HepG2 (cell line): ENCODE measurements around the gene DIPK1B. TPM values are rescaled to one million over a fixed set of nuclear protein-coding genes. Genes with fewer than 3 reads are reported as not detected.

Experiments used
- ATAC-seq: fragments of 200-7000 bp; cut with Tn5 transposase; 3 replicates; pipeline ENCODE4 v1.9.1; 2020; ENCODE audit warnings: mild to moderate bottlenecking, moderate library complexity
- BruUV-seq: library from RNA; stranded (reverse); fragments of 400-500 nt; replicated peaks from 2 replicates; lab custom pipeline; 2021; lab: Mats Ljungman, UMichigan
- CTCF ChIA-PET: fragments of 300-600 bp; formaldehyde crosslinking; extraction: SDS; loops from one replicate; lab custom pipeline; 2021; ENCODE audit warnings: low total read pairs, inconsistent platforms, low intra/inter-chr PET ratio; lab: Yijun Ruan, JAX
- POLR2A ChIA-PET: fragments of 350-600 bp; sonication (Branson Sonifier 250); formaldehyde crosslinking; loops from one replicate; lab custom pipeline; 2020; ENCODE audit warnings: antibody characterized with exemption, inconsistent platforms; lab: Yijun Ruan, JAX
- DNase-seq: peaks from one replicate; pipeline ENCODE4 v3.0.0-alpha.2; 2015; ENCODE audit warnings: low spot score
- FAIRE-seq: peaks from 3 replicates; lab custom pipeline; 2011; peaks lifted over from hg19 to GRCh38; lab: Jason Lieb, UNC
- H2AFZ ChIP-seq: one replicate; pipeline ENCODE4 v1.6.1; 2011; ENCODE audit warnings: low read length, inconsistent platforms
- H3K27ac ChIP-seq: fragments of 300-600 bp; 3 replicates; pipeline ENCODE4 v1.8.0; 2011; ENCODE audit warnings: mixed run types, mild to moderate bottlenecking, mixed read lengths, low read length, inconsistent platforms; ENCODE audit not compliant: insufficient read depth; ENCODE audit errors: extremely low read length
- H3K27me3 ChIP-seq, 2 experiments: fragments of 200-600 bp in 1 of 2; 2 replicates in 1 of 2; 3 replicates in 1 of 2; pipeline versions ENCODE4 v1.6.0 to v1.8.0; 2011; ENCODE audit warnings: low read length in 2 of 2, mild to moderate bottlenecking in 2 of 2, moderate library complexity in 2 of 2, inconsistent platforms in 1 of 2; ENCODE audit not compliant: insufficient read depth in 2 of 2, control insufficient read depth in 1 of 2
- H3K36me3 ChIP-seq, 2 experiments: fragments of 200-600 bp in 1 of 2; replicated peaks in 1 of 2; 2 replicates in 1 of 2; 3 replicates in 1 of 2; pipeline versions ENCODE4 v1.5.1 to v1.8.0; 2011; ENCODE audit warnings: low read length in 2 of 2, inconsistent platforms in 1 of 2; ENCODE audit not compliant: insufficient read depth in 2 of 2, control insufficient read depth in 1 of 2
- H3K4me1 ChIP-seq: 2 replicates; pipeline ENCODE4 v1.5.1; 2012; ENCODE audit warnings: low read length, inconsistent platforms; ENCODE audit not compliant: insufficient read depth
- H3K4me2 ChIP-seq: 2 replicates; pipeline ENCODE4 v1.6.0; 2011; ENCODE audit warnings: low read depth, low read length, inconsistent platforms
- H3K4me3 ChIP-seq, 3 experiments: fragments of 200-600 bp in 1 of 3; sonication (generic), shearing (Covaris generic) in 1 of 3; replicated peaks in 1 of 3; 2 replicates each; pipeline ENCODE4 v1.5.1; 2011 to 2016; ENCODE audit warnings: low read length in 3 of 3, inconsistent platforms in 2 of 3, low read depth in 2 of 3, mild to moderate bottlenecking in 2 of 3, control low read depth in 1 of 3, mixed read lengths in 1 of 3; ENCODE audit not compliant: insufficient read depth in 1 of 3
- H3K79me2 ChIP-seq: one replicate; pipeline ENCODE4 v1.6.1; 2011; ENCODE audit warnings: low read length, inconsistent platforms; ENCODE audit not compliant: insufficient read depth
- H3K9ac ChIP-seq: 2 replicates; pipeline ENCODE4 v1.6.0; 2011; ENCODE audit warnings: mild to moderate bottlenecking, low read depth, low read length, inconsistent platforms; ENCODE audit not compliant: insufficient read depth
- H3K9me3 ChIP-seq: 2 replicates; pipeline ENCODE4 v1.5.1; 2012; ENCODE audit warnings: mild to moderate bottlenecking, low read length
- H4K20me1 ChIP-seq: 2 replicates; pipeline ENCODE4 v1.6.0; 2011; ENCODE audit warnings: inconsistent platforms, mild to moderate bottlenecking, low read length, moderate library complexity; ENCODE audit not compliant: insufficient read depth
- HNF4G ChIP-seq, 2 experiments: sonication (generic) in 1 of 2; formaldehyde crosslinking in 1 of 2; IDR thresholded peaks; 2 replicates each; pipeline versions ENCODE4 v1.4.0 to v1.6.1; 2011 to 2020; ENCODE audit warnings: borderline replicate concordance in 2 of 2, low read depth in 2 of 2, mild to moderate bottlenecking in 2 of 2, low read length in 1 of 2, missing genetic modification reagents in 1 of 2, moderate library complexity in 1 of 2
- HNRNPL ChIP-seq: fragments of 200-400 bp; formaldehyde crosslinking; IDR thresholded peaks from 2 replicates; pipeline ENCODE4 v1.6.1; 2017; ENCODE audit warnings: mild to moderate bottlenecking, low read depth, low read length
- KMT2A ChIP-seq: sonication (generic); formaldehyde crosslinking; IDR thresholded peaks from 2 replicates; pipeline ENCODE4 v1.4.0; 2020; ENCODE audit warnings: missing genetic modification reagents
- MED1 ChIP-seq: sonication (generic); formaldehyde crosslinking; IDR thresholded peaks from 2 replicates; pipeline ENCODE4 v1.4.0; 2020; ENCODE audit warnings: missing genetic modification reagents
- PATZ1 ChIP-seq: sonication (generic); formaldehyde crosslinking; IDR thresholded peaks from 2 replicates; pipeline ENCODE4 v1.4.0; 2020; ENCODE audit warnings: missing genetic modification reagents
- PCBP1 ChIP-seq: fragments of 200-400 bp; formaldehyde crosslinking; IDR thresholded peaks from 2 replicates; pipeline ENCODE4 v1.6.1; 2017; ENCODE audit warnings: mild to moderate bottlenecking, low read depth, low read length, borderline replicate concordance
- RORA ChIP-seq: sonication (generic); formaldehyde crosslinking; IDR thresholded peaks from 2 replicates; pipeline ENCODE4 v1.5.0; 2020; ENCODE audit warnings: mild to moderate bottlenecking, missing genetic modification reagents, moderate library complexity
- SP140L ChIP-seq: sonication (generic); formaldehyde crosslinking; IDR thresholded peaks from 2 replicates; pipeline ENCODE4 v1.4.0; 2020; ENCODE audit warnings: missing genetic modification reagents, borderline replicate concordance
- TMF1 ChIP-seq: sonication (generic); formaldehyde crosslinking; IDR thresholded peaks from 2 replicates; pipeline ENCODE4 v1.8.1; 2022; ENCODE audit warnings: low read depth, missing genetic modification reagents
- ZNF773 ChIP-seq: sonication (generic); formaldehyde crosslinking; IDR thresholded peaks from 2 replicates; pipeline ENCODE4 v1.4.0; 2020; ENCODE audit warnings: missing genetic modification reagents, borderline replicate concordance
- ZNF841 ChIP-seq: sonication (generic); formaldehyde crosslinking; IDR thresholded peaks from 2 replicates; pipeline ENCODE4 v1.8.1; 2023; ENCODE audit warnings: missing genetic modification reagents, borderline replicate concordance
- whole genome bisulfite sequencing: methylation state at CpG from one replicate; pipeline ENCODE4 v1.1.6; 2017; ENCODE audit warnings: low lambda C conversion rate; 5-methylcytosine and 5-hydroxymethylcytosine counted together
- in situ Hi-C: cut with HindIII; loops from 2 replicates; pipeline ENCODE4 v1.10.0; 2017; ENCODE audit warnings: low pct_unique_long_range_greater_than_20kb; ENCODE audit not compliant: extremely low pct_ligation_motif_present
- intact Hi-C: fragments of 100-400 bp; cut with micrococcal nuclease; formaldehyde crosslinking; loops from one replicate; pipeline ENCODE4 v1.10.0; 2022; ENCODE audit not compliant: unreplicated experiment
- polyA plus RNA-seq, 8 experiments: library from polyadenylated mRNA; depleted of rRNA in 3 of 8; stranded (reverse) in 7 of 8; unstranded in 1 of 8; fragments of >200 nt; fragmentation: Illumina TruSeq in 4 of 8; extraction: Trizol in 4 of 8; gene quantifications; 2 replicates each; pipeline versions ENCODE4 v1.2.1 to v1.2.3, GENCODE V29; 2011 to 2016; ENCODE audit warnings: low read depth in 4 of 8, missing spikeins in 1 of 8, mixed read lengths in 1 of 8; ENCODE audit not compliant: insufficient read depth in 1 of 8
- total RNA-seq, 5 experiments: library from RNA; depleted of rRNA; stranded (reverse); fragments of >200 nt; fragmentation: Illumina TruSeq; extraction: Trizol; gene quantifications; 2 replicates each; pipeline ENCODE4 v1.2.3, GENCODE V29; 2016; ENCODE audit warnings: low read depth in 1 of 5
- TF ChIP-seq, protein P1 (sequence below): sonication (generic); formaldehyde crosslinking; IDR thresholded peaks from 2 replicates; pipeline ENCODE4 v1.4.0; 2020; ENCODE audit warnings: missing genetic modification reagents
- TF ChIP-seq, protein P2 (sequence below): sonication (generic); formaldehyde crosslinking; IDR thresholded peaks from 2 replicates; pipeline ENCODE4 v1.5.1; 2020; ENCODE audit warnings: mild to moderate bottlenecking, missing genetic modification reagents, moderate library complexity

DIPK1B gene
- total and polyA plus RNA-seq, 2 of the 13 experiments (the other 11 are each of a cell fraction or from before 2014, with no cell fraction given), result 0.18 to 3.9 TPM

DNA sequence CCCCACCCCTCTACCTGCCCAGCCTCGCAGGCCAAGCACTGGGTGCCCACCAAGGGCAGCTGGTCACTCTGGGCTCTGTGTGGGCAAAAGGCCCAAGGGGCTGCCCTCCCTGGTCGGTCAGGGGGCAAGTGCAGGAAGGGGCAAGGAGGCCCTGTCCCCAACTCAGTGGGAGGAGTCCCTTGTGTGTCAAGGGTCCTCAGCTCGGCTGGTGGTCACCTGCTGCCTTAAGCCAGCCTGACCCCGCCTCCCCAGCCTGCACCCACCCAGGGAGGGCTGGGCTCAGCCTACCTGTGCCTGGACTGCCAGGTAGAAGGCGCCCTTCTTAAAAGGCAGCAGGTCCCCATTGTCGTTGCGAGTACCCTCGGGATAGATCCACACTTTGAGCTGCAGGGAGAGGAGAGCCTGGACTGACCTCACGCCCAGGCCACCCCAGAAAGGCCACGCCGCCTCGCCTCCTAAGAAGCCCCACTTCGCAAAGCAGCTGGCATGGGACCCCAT is 36.0 kb upstream of the DIPK1B start:
- ChIA-PET CTCF (no interaction called here), POLR2A (no interaction called here)
- Histone ChIP-seq H4K20me1 (no peaks in the 10 kb centered on the region; the same call in 1 of the 2 replicates), H3K79me2 (no peaks in the 10 kb centered on the region), H3K4me2 (no peak overlapping the region), H3K27ac (no peak overlapping the region), H3K36me3 (no peaks in the 10 kb centered on the region), H3K4me1 (peaks cover 70% of the 10 kb centered on the region), H3K9me3 (no peaks in the 10 kb centered on the region), H3K4me3 (no peak overlapping the region), H2AFZ (no peak overlapping the region), H3K9ac (no peak overlapping the region), H3K27me3 (peaks cover 2 to 6% of the 10 kb centered on the region in 2 experiments; a peak in 1 of 5 replicates)
- WGBS, result 96% methylated on average over 5 of the region's 13 CpGs
- no peak for DNase-seq
- in situ Hi-C loops, result no loop called here
- intact Hi-C loops, result no loop called here
- BruUV-seq, result no TSS peak
- ATAC-seq, result no peak
- no peak for FAIRE-seq
- TF ChIP-seq ZNF841 (no peak), HNF4G (IDR thresholded peaks at IDR 0.05; ENCODE audit: borderline replicate concordance, low read depth, low read length) (no peak), HNF4G (CRISPR knock-in tag; IDR thresholded peaks at IDR 0.05; ENCODE audit: borderline replicate concordance, low read depth) (no peak), MED1 (CRISPR knock-in tag) (no peak), TMF1 (no peak), PCBP1 (0 out of 2 replicates have a peak, but pooled peaks have one; percentile 47), KMT2A (CRISPR knock-in tag) (no peak), ZNF773 (no peak), RORA (CRISPR knock-in tag) (no peak), SP140L (no peak), PATZ1 (CRISPR knock-in tag) (no peak), HNRNPL (0 out of 2 replicates have a peak, but pooled peaks have one; percentile 35)
- TF ChIP-seq, protein P1, sequence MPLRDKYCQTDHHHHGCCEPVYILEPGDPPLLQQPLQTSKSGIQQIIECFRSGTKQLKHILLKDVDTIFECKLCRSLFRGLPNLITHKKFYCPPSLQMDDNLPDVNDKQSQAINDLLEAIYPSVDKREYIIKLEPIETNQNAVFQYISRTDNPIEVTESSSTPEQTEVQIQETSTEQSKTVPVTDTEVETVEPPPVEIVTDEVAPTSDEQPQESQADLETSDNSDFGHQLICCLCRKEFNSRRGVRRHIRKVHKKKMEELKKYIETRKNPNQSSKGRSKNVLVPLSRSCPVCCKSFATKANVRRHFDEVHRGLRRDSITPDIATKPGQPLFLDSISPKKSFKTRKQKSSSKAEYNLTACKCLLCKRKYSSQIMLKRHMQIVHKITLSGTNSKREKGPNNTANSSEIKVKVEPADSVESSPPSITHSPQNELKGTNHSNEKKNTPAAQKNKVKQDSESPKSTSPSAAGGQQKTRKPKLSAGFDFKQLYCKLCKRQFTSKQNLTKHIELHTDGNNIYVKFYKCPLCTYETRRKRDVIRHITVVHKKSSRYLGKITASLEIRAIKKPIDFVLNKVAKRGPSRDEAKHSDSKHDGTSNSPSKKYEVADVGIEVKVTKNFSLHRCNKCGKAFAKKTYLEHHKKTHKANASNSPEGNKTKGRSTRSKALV (CRISPR knock-in tag), result no peak
- TF ChIP-seq, protein P2, sequence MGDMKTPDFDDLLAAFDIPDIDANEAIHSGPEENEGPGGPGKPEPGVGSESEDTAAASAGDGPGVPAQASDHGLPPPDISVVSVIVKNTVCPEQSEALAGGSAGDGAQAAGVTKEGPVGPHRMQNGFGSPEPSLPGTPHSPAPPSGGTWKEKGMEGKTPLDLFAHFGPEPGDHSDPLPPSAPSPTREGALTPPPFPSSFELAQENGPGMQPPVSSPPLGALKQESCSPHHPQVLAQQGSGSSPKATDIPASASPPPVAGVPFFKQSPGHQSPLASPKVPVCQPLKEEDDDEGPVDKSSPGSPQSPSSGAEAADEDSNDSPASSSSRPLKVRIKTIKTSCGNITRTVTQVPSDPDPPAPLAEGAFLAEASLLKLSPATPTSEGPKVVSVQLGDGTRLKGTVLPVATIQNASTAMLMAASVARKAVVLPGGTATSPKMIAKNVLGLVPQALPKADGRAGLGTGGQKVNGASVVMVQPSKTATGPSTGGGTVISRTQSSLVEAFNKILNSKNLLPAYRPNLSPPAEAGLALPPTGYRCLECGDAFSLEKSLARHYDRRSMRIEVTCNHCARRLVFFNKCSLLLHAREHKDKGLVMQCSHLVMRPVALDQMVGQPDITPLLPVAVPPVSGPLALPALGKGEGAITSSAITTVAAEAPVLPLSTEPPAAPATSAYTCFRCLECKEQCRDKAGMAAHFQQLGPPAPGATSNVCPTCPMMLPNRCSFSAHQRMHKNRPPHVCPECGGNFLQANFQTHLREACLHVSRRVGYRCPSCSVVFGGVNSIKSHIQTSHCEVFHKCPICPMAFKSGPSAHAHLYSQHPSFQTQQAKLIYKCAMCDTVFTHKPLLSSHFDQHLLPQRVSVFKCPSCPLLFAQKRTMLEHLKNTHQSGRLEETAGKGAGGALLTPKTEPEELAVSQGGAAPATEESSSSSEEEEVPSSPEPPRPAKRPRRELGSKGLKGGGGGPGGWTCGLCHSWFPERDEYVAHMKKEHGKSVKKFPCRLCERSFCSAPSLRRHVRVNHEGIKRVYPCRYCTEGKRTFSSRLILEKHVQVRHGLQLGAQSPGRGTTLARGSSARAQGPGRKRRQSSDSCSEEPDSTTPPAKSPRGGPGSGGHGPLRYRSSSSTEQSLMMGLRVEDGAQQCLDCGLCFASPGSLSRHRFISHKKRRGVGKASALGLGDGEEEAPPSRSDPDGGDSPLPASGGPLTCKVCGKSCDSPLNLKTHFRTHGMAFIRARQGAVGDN, result 0 out of 2 replicates have a peak, but pooled peaks have one; percentile 9
